Measurements from ENCODE around the gene ST3GAL5. TPM values are rescaled to one million over a fixed set of nuclear protein-coding genes. Genes with fewer than 3 reads are reported as not detected.

Gene ST3GAL5
- total RNA-seq, 2 experiments from 2014 or later = 21.1 to 21.5 TPM

DNA sequence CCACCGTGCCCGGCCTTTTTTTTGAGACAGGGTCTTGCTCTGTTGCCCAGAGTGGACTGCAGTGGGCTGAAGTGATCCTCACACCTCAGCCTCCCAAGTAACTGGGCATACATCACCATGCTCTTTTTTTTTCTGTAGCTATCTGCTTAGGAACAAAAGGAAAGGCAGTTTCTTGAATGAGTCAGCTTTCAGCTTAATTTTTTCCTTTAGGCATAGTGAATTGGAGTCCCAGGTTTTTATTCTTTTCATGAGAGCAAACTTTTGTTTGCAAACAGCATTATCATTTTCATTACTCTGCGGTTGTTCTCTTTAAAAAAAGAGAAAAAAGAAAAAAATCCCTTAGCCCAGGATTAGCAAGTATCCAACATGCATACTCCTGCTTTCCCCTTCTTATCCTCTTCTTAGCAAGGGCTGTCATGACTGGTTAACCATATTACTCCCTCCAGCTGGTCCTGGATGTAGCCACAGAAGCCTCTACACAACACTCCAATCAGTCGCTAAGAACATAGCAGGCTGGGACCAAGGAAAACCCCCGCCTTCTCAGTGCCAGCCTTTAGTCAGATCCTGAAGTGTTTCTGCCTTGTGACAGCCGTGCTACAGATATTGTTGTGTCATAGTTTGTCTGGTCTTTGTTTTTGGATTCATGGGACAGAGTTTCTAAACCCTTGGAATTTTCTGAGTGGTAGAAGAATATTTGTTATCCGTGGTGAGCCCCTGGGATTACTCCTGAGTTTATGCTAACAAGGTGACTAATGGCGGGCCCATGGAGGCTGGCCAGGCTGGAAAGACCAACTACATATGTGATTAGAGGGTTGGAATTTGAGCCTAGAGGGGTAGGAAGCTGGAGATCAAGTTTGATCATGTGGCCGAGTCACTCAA lies 23.3 kb upstream of the ST3GAL5 start:
- ChIA-PET POLR2A (no interaction called here), CTCF (interaction anchor here (1.1 to 1.9 kb wide), 3 partner anchors 24 to 98 kb away, joined by 3 to 6 read pairs (median 5); partner anchors contain the start of gene ST3GAL5)
- DNase-seq = peak; percentile 30
- peaks cover 7% of the 10 kb centered on the region for H3K4me1 Mint-ChIP-seq (ENCODE audit: low read depth)
- TF ChIP-seq, protein P1, sequence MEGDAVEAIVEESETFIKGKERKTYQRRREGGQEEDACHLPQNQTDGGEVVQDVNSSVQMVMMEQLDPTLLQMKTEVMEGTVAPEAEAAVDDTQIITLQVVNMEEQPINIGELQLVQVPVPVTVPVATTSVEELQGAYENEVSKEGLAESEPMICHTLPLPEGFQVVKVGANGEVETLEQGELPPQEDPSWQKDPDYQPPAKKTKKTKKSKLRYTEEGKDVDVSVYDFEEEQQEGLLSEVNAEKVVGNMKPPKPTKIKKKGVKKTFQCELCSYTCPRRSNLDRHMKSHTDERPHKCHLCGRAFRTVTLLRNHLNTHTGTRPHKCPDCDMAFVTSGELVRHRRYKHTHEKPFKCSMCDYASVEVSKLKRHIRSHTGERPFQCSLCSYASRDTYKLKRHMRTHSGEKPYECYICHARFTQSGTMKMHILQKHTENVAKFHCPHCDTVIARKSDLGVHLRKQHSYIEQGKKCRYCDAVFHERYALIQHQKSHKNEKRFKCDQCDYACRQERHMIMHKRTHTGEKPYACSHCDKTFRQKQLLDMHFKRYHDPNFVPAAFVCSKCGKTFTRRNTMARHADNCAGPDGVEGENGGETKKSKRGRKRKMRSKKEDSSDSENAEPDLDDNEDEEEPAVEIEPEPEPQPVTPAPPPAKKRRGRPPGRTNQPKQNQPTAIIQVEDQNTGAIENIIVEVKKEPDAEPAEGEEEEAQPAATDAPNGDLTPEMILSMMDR (IDR thresholded peaks at IDR 0.05) = no peak
- no peak for ATAC-seq
- intact Hi-C loops (cut with micrococcal nuclease) = no loop called here
- H3K4me3 Mint-ChIP-seq = no peak overlapping the region
- H3K9me3 Mint-ChIP-seq = no peaks in the 10 kb centered on the region
- no peak overlapping the region for H3K27ac Mint-ChIP-seq
- no peaks in the 10 kb centered on the region for H3K27me3 Mint-ChIP-seq
- H3K36me3 Mint-ChIP-seq (ENCODE audit: low read depth) = no peaks in the 10 kb centered on the region

DNA sequence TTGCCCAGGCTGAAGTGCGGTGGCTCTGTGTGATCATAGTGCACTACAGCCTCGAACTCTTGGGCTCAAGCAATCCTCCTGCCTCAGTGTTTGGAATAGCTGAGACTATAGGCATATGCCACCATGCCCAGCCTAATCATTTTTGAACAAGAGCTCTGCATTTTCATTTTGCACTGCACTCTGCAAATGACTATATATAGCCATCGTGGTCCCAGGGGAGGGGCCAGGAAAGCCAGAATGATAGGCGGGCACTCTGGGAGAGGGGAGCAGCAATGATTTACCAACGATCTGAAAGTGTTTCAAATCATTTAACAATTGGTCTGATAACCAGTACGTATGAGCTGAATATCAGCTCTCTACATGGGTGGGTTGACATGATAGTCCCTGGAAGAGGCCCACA lies 22.3 kb upstream of the ST3GAL5 start:
- Mint-ChIP-seq H3K36me3 (ENCODE audit: low read depth) (no peaks in the 10 kb centered on the region), H3K4me3 (no peak overlapping the region), H3K9me3 (no peaks in the 10 kb centered on the region), H3K4me1 (ENCODE audit: low read depth) (peaks cover 7% of the 10 kb centered on the region), H3K27me3 (no peaks in the 10 kb centered on the region), H3K27ac (no peak overlapping the region)
- TF ChIP-seq, protein P1 (IDR thresholded peaks at IDR 0.05) = no peak
- POLR2A ChIA-PET = no interaction called here
- ATAC-seq = no peak
- no peak for DNase-seq
- CTCF ChIA-PET = interaction anchor here (1.1 to 1.4 kb wide), 2 partner anchors 23 to 83 kb away, joined by 3 to 6 read pairs; partner anchors contain the start of gene ST3GAL5
- intact Hi-C loops (cut with micrococcal nuclease) = no loop called here

DNA sequence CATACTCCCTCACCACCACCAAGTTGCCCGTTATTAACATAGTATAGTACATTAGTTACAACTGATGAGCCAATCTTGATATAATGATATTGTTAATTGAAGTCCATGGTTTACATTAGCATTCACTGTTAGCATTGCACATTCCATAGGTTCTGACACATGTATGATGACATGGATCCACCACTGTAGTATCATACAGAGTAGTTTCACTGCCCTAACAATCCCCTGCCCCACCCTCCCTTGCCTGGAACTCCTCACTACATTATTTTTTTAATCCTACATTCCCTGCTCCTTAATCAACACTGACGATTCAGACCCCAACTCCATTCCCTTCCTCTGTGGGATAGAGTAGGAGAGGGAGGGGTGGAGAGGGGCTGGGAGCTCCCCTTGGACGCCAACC lies 20.2 kb upstream of the ST3GAL5 start:
- intact Hi-C loops (cut with micrococcal nuclease) = no loop called here
- Mint-ChIP-seq H3K4me1 (ENCODE audit: low read depth) (peaks cover 7% of the 10 kb centered on the region), H3K27ac (no peak overlapping the region), H3K27me3 (no peaks in the 10 kb centered on the region), H3K9me3 (no peaks in the 10 kb centered on the region), H3K4me3 (no peak overlapping the region), H3K36me3 (ENCODE audit: low read depth) (no peaks in the 10 kb centered on the region)
- TF ChIP-seq, protein P1 (IDR thresholded peaks at IDR 0.05) = no peak
- DNase-seq = no peak
- POLR2A ChIA-PET = interaction anchor here (0.7 to 1.6 kb wide), 3 partner anchors 10 to 76 kb away, joined by 3 to 4 read pairs (median 3); no protein-coding TSS in a partner anchor
- CTCF ChIA-PET = interaction anchor here (1.1 kb wide), 1 partner anchor 82 kb away, joined by 5 read pairs; no protein-coding TSS in a partner anchor
- no peak for ATAC-seq

DNA sequence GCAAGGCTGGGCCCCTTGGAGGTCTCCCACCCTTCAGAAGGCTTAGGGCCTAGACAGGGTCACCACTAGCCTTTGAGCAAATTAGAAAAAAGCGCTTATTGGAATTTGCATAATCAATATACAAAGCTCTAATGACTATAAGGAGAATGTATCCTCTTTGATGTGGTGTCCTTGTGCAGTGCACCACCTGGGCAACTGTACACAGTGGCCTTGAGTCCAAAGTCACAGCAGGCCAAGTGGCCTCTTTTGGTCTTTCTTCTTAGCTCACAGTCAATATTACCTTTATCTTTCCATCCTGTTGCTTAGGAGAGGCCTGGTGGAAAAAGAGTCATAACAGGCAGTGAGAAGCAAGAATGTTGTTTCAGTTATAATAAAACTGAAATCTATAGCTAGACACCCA lies 19.7 kb upstream of the ST3GAL5 start:
- no peaks in the 10 kb centered on the region for H3K9me3 Mint-ChIP-seq
- TF ChIP-seq, protein P1 (IDR thresholded peaks at IDR 0.05) = no peak
- no peaks in the 10 kb centered on the region for H3K36me3 Mint-ChIP-seq (ENCODE audit: low read depth)
- H3K4me3 Mint-ChIP-seq = no peak overlapping the region
- H3K4me1 Mint-ChIP-seq (ENCODE audit: low read depth) = peaks cover 7% of the 10 kb centered on the region
- ATAC-seq (no peak), DNase-seq (no peak)
- no peak overlapping the region for H3K27ac Mint-ChIP-seq
- ChIA-PET CTCF (interaction anchor here (1.1 kb wide), 1 partner anchor 81 kb away, joined by 5 read pairs; no protein-coding TSS in a partner anchor), POLR2A (interaction anchor here (0.7 to 1.6 kb wide), 3 partner anchors 9 to 76 kb away, joined by 3 to 4 read pairs (median 3); no protein-coding TSS in a partner anchor)
- intact Hi-C loops (cut with micrococcal nuclease) = no loop called here
- H3K27me3 Mint-ChIP-seq = no peaks in the 10 kb centered on the region

DNA sequence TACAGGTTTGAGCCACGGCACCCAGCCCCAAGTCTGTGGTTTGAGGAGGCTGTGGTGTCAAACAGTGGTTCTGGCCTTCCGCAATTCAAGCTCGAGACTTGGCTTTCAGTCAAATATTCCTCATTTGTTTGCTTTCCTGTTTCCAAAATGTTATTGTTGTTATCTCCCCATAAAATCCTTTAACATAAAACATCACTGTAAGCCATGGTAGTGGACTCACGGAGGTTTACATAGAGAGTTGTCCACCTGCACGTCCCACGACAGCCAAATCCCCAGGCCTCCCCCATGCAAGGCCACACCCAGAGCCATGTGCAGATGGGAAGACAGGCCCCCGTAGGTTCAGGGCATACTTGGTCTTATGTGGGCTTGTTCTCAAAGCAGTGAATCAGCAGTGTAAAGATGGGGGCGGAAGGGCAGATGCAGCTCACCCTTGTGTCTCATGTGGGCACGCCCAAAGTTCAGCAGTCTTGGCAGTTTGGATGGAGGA lies 18.9 kb upstream of the ST3GAL5 start:
- peak; percentile 53 for DNase-seq
- TF ChIP-seq, protein P1 (IDR thresholded peaks at IDR 0.05) = no peak
- H3K27me3 Mint-ChIP-seq = no peaks in the 10 kb centered on the region
- H3K4me1 Mint-ChIP-seq (ENCODE audit: low read depth) = peaks cover 7% of the 10 kb centered on the region
- intact Hi-C loops (cut with micrococcal nuclease) = no loop called here
- H3K27ac Mint-ChIP-seq = peak overlapping the region; percentile 46
- CTCF ChIA-PET = no interaction called here
- H3K36me3 Mint-ChIP-seq (ENCODE audit: low read depth) = no peaks in the 10 kb centered on the region
- ATAC-seq = peak; percentile 83
- no peaks in the 10 kb centered on the region for H3K9me3 Mint-ChIP-seq
- POLR2A ChIA-PET = no interaction called here
- H3K4me3 Mint-ChIP-seq = no peak overlapping the region
